ENCODE measurements around the gene PPFIBP2. TPM values are rescaled to one million over a fixed set of nuclear protein-coding genes. Genes with fewer than 3 reads are reported as not detected.

The PPFIBP2 gene
- total RNA-seq, 1 experiment from 2014 or later: 5.7 TPM

DNA sequence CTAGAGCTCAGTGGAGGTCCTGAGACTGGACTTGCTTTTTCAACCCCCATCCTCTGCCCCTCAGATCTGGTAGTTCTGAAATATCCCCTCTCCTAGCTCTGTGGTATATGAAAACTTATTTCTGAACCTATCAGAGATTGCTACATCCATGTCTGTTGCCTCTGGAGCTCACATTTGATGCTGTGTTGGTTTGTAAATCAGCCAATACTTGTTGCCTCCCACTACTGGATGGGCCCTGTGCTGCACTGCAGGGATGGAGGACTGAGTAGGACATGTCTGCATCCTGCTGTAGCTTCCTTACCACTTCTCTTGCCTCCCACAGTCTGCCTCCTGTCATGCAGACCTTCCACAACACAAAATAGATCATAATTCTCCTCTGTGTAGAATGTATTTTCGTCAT, 23.3 kb upstream of the PPFIBP2 start:
- intact Hi-C loops (cut with micrococcal nuclease; ENCODE audit: unreplicated experiment): no loop called here
- no TSS peak for BruUV-seq (replicated peaks)
- Histone ChIP-seq H3K4me1 (ENCODE audit: insufficient read depth, low read length, poor library complexity, severe bottlenecking) (no peaks in the 10 kb centered on the region), H3K27me3 (replicated peaks; ENCODE audit: insufficient read depth, low read depth, low read length, poor library complexity) (peaks cover 2% of the 10 kb centered on the region), H3K9me3 (ENCODE audit: low read depth, low read length, poor library complexity, severe bottlenecking) (no peaks in the 10 kb centered on the region), H3K4me3 (ENCODE audit: low read depth, low read length, poor library complexity, severe bottlenecking) (no peak overlapping the region), H3K36me3 (ENCODE audit: insufficient read depth, low read length, poor library complexity, severe bottlenecking) (no peaks in the 10 kb centered on the region), H3K27ac (ENCODE audit: low read depth, low read length, poor library complexity, severe bottlenecking) (no peak overlapping the region)
- CTCF ChIA-PET: no interaction called here
- TF ChIP-seq, protein P1, sequence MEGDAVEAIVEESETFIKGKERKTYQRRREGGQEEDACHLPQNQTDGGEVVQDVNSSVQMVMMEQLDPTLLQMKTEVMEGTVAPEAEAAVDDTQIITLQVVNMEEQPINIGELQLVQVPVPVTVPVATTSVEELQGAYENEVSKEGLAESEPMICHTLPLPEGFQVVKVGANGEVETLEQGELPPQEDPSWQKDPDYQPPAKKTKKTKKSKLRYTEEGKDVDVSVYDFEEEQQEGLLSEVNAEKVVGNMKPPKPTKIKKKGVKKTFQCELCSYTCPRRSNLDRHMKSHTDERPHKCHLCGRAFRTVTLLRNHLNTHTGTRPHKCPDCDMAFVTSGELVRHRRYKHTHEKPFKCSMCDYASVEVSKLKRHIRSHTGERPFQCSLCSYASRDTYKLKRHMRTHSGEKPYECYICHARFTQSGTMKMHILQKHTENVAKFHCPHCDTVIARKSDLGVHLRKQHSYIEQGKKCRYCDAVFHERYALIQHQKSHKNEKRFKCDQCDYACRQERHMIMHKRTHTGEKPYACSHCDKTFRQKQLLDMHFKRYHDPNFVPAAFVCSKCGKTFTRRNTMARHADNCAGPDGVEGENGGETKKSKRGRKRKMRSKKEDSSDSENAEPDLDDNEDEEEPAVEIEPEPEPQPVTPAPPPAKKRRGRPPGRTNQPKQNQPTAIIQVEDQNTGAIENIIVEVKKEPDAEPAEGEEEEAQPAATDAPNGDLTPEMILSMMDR (conservative IDR thresholded peaks at IDR 0.05; ENCODE audit: low read depth, low read length): no peak
- TF ChIP-seq EZH2 (IDR thresholded peaks at IDR 0.05; ENCODE audit: borderline replicate concordance, low read depth, low read length, poor library complexity, severe bottlenecking): no peak
- POLR2A ChIA-PET (ENCODE audit: low non-redundant PET): no interaction called here
- no peak for DNase-seq (ENCODE audit: low spot score)

- Histone ChIP-seq H3K9me3 (ENCODE audit: low read depth, low read length, poor library complexity, severe bottlenecking) (no peaks in the 10 kb centered on the region), H3K27me3 (replicated peaks; ENCODE audit: insufficient read depth, low read depth, low read length, poor library complexity) (peaks cover 2% of the 10 kb centered on the region), H3K4me1 (ENCODE audit: insufficient read depth, low read length, poor library complexity, severe bottlenecking) (no peaks in the 10 kb centered on the region), H3K27ac (ENCODE audit: low read depth, low read length, poor library complexity, severe bottlenecking) (no peak overlapping the region), H3K36me3 (ENCODE audit: insufficient read depth, low read length, poor library complexity, severe bottlenecking) (no peaks in the 10 kb centered on the region), H3K4me3 (ENCODE audit: low read depth, low read length, poor library complexity, severe bottlenecking) (no peak overlapping the region)
- ChIA-PET POLR2A (ENCODE audit: low non-redundant PET) (no interaction called here), CTCF (no interaction called here)
- no TSS peak for BruUV-seq (replicated peaks)
- intact Hi-C loops (cut with micrococcal nuclease; ENCODE audit: unreplicated experiment): no loop called here
- no peak for DNase-seq (ENCODE audit: low spot score)
- TF ChIP-seq, protein P1 (conservative IDR thresholded peaks at IDR 0.05; ENCODE audit: low read depth, low read length): no peak
- TF ChIP-seq EZH2 (IDR thresholded peaks at IDR 0.05; ENCODE audit: borderline replicate concordance, low read depth, low read length, poor library complexity, severe bottlenecking): no peak
Observed at GRCh38 chr11:7492253-7492652, 21.5 kb upstream of the PPFIBP2 start.

- ChIA-PET POLR2A (ENCODE audit: low non-redundant PET) (no interaction called here), CTCF (no interaction called here)
- intact Hi-C loops (cut with micrococcal nuclease; ENCODE audit: unreplicated experiment): no loop called here
- peaks cover 2% of the 10 kb centered on the region for H3K27me3 ChIP-seq (replicated peaks; ENCODE audit: insufficient read depth, low read depth, low read length, poor library complexity)
- DNase-seq (ENCODE audit: low spot score): no peak
- H3K4me3 ChIP-seq (ENCODE audit: low read depth, low read length, poor library complexity, severe bottlenecking): no peak overlapping the region
- no peaks in the 10 kb centered on the region for H3K36me3 ChIP-seq (ENCODE audit: insufficient read depth, low read length, poor library complexity, severe bottlenecking)
- TF ChIP-seq EZH2 (IDR thresholded peaks at IDR 0.05; ENCODE audit: borderline replicate concordance, low read depth, low read length, poor library complexity, severe bottlenecking): no peak
- TF ChIP-seq, protein P1 (conservative IDR thresholded peaks at IDR 0.05; ENCODE audit: low read depth, low read length): no peak
- H3K27ac ChIP-seq (ENCODE audit: low read depth, low read length, poor library complexity, severe bottlenecking): no peak overlapping the region
- H3K4me1 ChIP-seq (ENCODE audit: insufficient read depth, low read length, poor library complexity, severe bottlenecking): no peaks in the 10 kb centered on the region
- no peaks in the 10 kb centered on the region for H3K9me3 ChIP-seq (ENCODE audit: low read depth, low read length, poor library complexity, severe bottlenecking)
- BruUV-seq (replicated peaks): no TSS peak
Observed at GRCh38 chr11:7493670-7494069, 20.1 kb upstream of the PPFIBP2 start.
